Activated CD4-positive, alpha-beta T cell treated with anti-CD3 and anti-CD28 coated beads, Interleukin-2, amount 10 ng/mL, durations not matched to agents 24 days and 14 days (primary cell): Measurements from ENCODE around the gene CDKAL1. TPM values are rescaled to one million over a fixed set of nuclear protein-coding genes. Genes with fewer than 3 reads are reported as not detected.
"Not testable (repeated sequence)": the region's sequence is repeated elsewhere in the genome, so short reads cannot be mapped to it uniquely, and the experiment has no call there.

ENCODE experiments used
- DNase-seq: peaks from one replicate; pipeline ENCODE4 v3.0.0; 2022
- H3K27ac Mint-ChIP-seq: one replicate; pipeline ENCODE4 v1.8.0; 2022; ENCODE audit warnings: mild to moderate bottlenecking, mixed read lengths
- H3K27me3 Mint-ChIP-seq: one replicate; pipeline ENCODE4 v1.8.0; 2022; ENCODE audit warnings: mixed read lengths
- H3K36me3 Mint-ChIP-seq: one replicate; pipeline ENCODE4 v1.8.0; 2022; ENCODE audit warnings: low read depth, mild to moderate bottlenecking, mixed read lengths
- H3K4me1 Mint-ChIP-seq: one replicate; pipeline ENCODE4 v1.8.0; 2021; ENCODE audit warnings: mixed read lengths
- H3K4me3 Mint-ChIP-seq: one replicate; pipeline ENCODE4 v1.8.0; 2022; ENCODE audit warnings: mild to moderate bottlenecking, moderate library complexity, mixed read lengths
- H3K9me3 Mint-ChIP-seq: one replicate; pipeline ENCODE4 v1.8.0; 2021; ENCODE audit warnings: mixed read lengths
- intact Hi-C: fragments of 100-400 bp; cut with micrococcal nuclease; formaldehyde crosslinking; loops from one replicate; pipeline ENCODE4 v1.15.1; 2023
- total RNA-seq: library from RNA; stranded (reverse); gene quantifications from 2 replicates; pipeline ENCODE4 v1.2.3, GENCODE V29; 2022

The CDKAL1 gene
- total RNA-seq, 1 donor from 2014 or later: 29.1 TPM

GRCh38 chr6:20617537-20617936, 83.3 kb downstream of the CDKAL1 start:
- DNase-seq, intact Hi-C loops, H3K27me3 Mint-ChIP-seq, H3K27ac Mint-ChIP-seq, H3K9me3 Mint-ChIP-seq, H3K4me1 Mint-ChIP-seq, H3K4me3 Mint-ChIP-seq: not testable (repeated sequence)
- H3K36me3 Mint-ChIP-seq: peaks cover 10% of the 10 kb centered on the region

GRCh38 chr6:20620043-20620442, 85.8 kb downstream of the CDKAL1 start:
- no peak for DNase-seq
- Mint-ChIP-seq H3K27me3 (no peaks in the 10 kb centered on the region), H3K27ac (no peak overlapping the region), H3K9me3 (no peaks in the 10 kb centered on the region), H3K4me1 (peaks cover 10% of the 10 kb centered on the region), H3K36me3 (peaks cover 8% of the 10 kb centered on the region), H3K4me3 (no peak overlapping the region)
- intact Hi-C loops: no loop called here

DNA sequence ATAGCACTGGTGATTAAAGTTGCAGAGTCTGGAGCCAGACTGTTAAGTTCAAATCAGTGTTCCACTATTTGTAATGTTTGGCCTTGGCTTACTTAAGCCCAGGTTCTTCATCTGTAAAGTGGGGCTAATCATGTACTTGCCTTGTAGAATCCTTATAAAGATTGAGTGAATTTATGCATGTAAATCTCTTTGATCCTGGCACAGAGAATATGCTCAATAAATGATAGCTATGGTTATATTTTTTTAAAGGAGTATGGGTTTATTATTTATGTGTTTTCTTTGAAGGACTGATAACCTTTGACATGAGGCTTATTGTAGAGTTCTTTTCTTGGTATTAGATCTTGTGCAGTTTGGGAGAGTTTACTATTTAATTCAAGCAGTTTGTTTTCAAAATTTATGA, 89.5 kb downstream of the CDKAL1 start:
- H3K4me1 Mint-ChIP-seq: peaks cover 11% of the 10 kb centered on the region
- H3K9me3 Mint-ChIP-seq: no peaks in the 10 kb centered on the region
- peaks cover 1% of the 10 kb centered on the region for H3K36me3 Mint-ChIP-seq
- no peak overlapping the region for H3K27ac Mint-ChIP-seq
- intact Hi-C loops: no loop called here
- DNase-seq: no peak
- no peak overlapping the region for H3K4me3 Mint-ChIP-seq
- H3K27me3 Mint-ChIP-seq: no peaks in the 10 kb centered on the region

GRCh38 chr6:20626165-20626564, 91.9 kb downstream of the CDKAL1 start:
- H3K4me1 Mint-ChIP-seq: peaks cover 20% of the 10 kb centered on the region
- no peak for DNase-seq
- no peaks in the 10 kb centered on the region for H3K27me3 Mint-ChIP-seq
- H3K4me3 Mint-ChIP-seq: no peak overlapping the region
- H3K9me3 Mint-ChIP-seq: peaks cover under 1% of the 10 kb centered on the region
- intact Hi-C loops: no loop called here
- peaks cover 7% of the 10 kb centered on the region for H3K36me3 Mint-ChIP-seq
- no peak overlapping the region for H3K27ac Mint-ChIP-seq

DNA sequence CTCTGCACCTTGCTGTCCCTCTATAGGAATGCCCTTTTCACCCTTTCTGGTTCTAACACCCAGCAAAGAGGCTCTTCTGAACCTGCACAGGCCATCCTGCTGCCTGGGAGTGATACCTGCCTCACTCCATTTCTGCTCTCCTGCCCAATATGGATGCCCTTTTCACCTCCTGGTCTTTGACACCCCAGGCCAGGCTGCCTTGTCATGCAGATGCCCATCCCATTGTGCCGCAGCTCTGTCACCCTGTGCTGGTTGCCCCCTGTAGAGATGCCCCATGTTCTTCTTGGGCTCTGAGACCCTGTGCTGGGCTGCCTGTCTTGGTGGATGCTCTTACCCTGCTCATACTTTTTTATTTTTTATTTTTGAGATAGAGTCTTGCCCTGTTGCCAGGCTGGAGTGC, 95.3 kb downstream of the CDKAL1 start:
- DNase-seq: no peak
- Mint-ChIP-seq H3K27me3 (no peaks in the 10 kb centered on the region), H3K4me1 (peaks cover 24% of the 10 kb centered on the region), H3K27ac (no peak overlapping the region), H3K36me3 (peaks cover 10% of the 10 kb centered on the region), H3K4me3 (no peak overlapping the region), H3K9me3 (peaks cover 8% of the 10 kb centered on the region)
- intact Hi-C loops: no loop called here

DNA sequence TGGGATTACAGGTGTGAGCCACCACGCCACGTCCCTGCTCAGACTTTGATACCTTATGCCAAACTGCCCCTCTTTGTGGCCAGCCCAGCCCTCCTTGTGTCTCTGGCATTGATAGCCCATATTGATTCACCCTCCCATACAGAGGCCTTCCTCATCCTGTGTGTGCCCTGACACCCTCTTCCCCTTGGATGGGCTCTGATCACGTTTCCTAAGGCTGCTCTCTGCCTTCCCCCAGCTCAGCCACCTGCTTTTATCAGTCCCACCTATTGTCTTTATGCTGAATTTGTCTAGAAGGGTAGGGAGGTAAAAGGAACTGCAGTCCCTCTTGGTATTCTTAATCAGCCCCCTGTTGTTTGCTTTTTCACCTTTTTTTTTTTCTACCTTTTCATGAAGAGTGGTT, 95.9 kb downstream of the CDKAL1 start:
- DNase-seq: no peak
- intact Hi-C loops: no loop called here
- Mint-ChIP-seq H3K27ac (no peak overlapping the region), H3K36me3 (peaks cover 10% of the 10 kb centered on the region), H3K4me1 (peaks cover 21% of the 10 kb centered on the region), H3K9me3 (peaks cover 8% of the 10 kb centered on the region), H3K4me3 (no peak overlapping the region), H3K27me3 (no peaks in the 10 kb centered on the region)

- Mint-ChIP-seq H3K36me3 (peaks cover 10% of the 10 kb centered on the region), H3K9me3 (peaks cover 8% of the 10 kb centered on the region), H3K27ac (peak overlapping the region; percentile 25), H3K4me3 (no peak overlapping the region), H3K4me1 (peaks cover 20% of the 10 kb centered on the region), H3K27me3 (no peaks in the 10 kb centered on the region)
- intact Hi-C loops: no loop called here
- no peak for DNase-seq
Measured at GRCh38 chr6:20630617-20631548, 96.6 kb downstream of the CDKAL1 start.

DNA sequence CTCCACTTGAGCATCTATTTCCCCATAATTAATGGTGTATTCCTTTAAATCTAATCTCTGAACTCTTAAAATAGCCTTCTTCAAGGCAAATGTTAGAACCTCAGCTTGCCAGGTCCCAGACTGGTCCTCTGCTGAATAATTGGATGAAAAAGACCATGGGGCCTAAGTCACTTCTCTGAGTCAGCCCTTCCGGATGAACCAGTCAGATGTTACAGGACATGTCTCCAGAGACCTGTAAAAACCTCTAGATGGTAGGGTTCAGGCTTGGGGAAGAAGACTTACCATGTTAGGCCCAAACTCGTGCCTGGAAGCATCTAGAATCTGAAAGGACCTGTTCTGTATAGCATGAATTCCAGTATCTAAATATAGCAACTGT, 97.3 kb downstream of the CDKAL1 start:
- no peak overlapping the region for H3K4me3 Mint-ChIP-seq
- peaks cover 15% of the 10 kb centered on the region for H3K36me3 Mint-ChIP-seq
- intact Hi-C loops: no loop called here
- H3K27me3 Mint-ChIP-seq: no peaks in the 10 kb centered on the region
- peaks cover 12% of the 10 kb centered on the region for H3K9me3 Mint-ChIP-seq
- peak overlapping the region; percentile 25 for H3K27ac Mint-ChIP-seq
- no peak for DNase-seq
- H3K4me1 Mint-ChIP-seq: peaks cover 20% of the 10 kb centered on the region

GRCh38 chr6:20632696-20633095, 98.4 kb downstream of the CDKAL1 start:
- intact Hi-C loops: no loop called here
- Mint-ChIP-seq H3K4me1 (peaks cover 20% of the 10 kb centered on the region), H3K27me3 (no peaks in the 10 kb centered on the region), H3K36me3 (peaks cover 16% of the 10 kb centered on the region), H3K4me3 (no peak overlapping the region), H3K27ac (no peak overlapping the region), H3K9me3 (peaks cover 12% of the 10 kb centered on the region)
- DNase-seq: no peak

- H3K36me3 Mint-ChIP-seq: peaks cover 16% of the 10 kb centered on the region
- H3K27ac Mint-ChIP-seq: no peak overlapping the region
- H3K9me3 Mint-ChIP-seq: peaks cover 12% of the 10 kb centered on the region
- no peak for DNase-seq
- intact Hi-C loops: no loop called here
- peaks cover 20% of the 10 kb centered on the region for H3K4me1 Mint-ChIP-seq
- H3K27me3 Mint-ChIP-seq: no peaks in the 10 kb centered on the region
- H3K4me3 Mint-ChIP-seq: no peak overlapping the region
Measured at GRCh38 chr6:20633566-20634340, 99.5 kb downstream of the CDKAL1 start.

GRCh38 chr6:20639161-20639560, 104.9 kb downstream of the CDKAL1 start:
- Mint-ChIP-seq H3K4me3 (no peak overlapping the region), H3K36me3 (peaks cover 10% of the 10 kb centered on the region), H3K4me1 (no peaks in the 10 kb centered on the region), H3K27me3 (no peaks in the 10 kb centered on the region), H3K9me3 (peaks cover 4% of the 10 kb centered on the region), H3K27ac (no peak overlapping the region)
- intact Hi-C loops: no loop called here
- DNase-seq: no peak

DNA sequence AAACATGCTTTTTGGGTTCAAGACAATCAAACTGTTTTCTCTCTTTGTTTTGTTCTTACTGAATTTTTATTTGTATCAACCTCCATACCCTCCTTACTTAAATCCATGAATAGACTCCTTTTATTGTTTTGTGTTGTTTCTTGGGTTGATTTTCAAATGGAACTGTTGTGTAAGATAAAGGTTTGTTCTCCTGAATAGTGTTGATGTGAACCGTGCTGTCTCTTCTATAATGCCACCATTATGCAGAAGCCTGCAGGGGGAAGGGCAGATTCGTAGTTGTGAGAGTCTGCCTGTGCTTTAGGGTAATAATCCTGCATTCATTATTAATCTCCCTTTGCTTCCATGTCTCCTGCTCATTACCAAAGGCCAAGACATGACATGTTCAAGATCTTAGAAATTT, 105.9 kb downstream of the CDKAL1 start:
- intact Hi-C loops: no loop called here
- peaks cover 10% of the 10 kb centered on the region for H3K36me3 Mint-ChIP-seq
- H3K9me3 Mint-ChIP-seq: peaks cover 4% of the 10 kb centered on the region
- no peaks in the 10 kb centered on the region for H3K27me3 Mint-ChIP-seq
- no peak for DNase-seq
- H3K4me1 Mint-ChIP-seq: peaks cover 2% of the 10 kb centered on the region
- H3K27ac Mint-ChIP-seq: no peak overlapping the region
- no peak overlapping the region for H3K4me3 Mint-ChIP-seq

- Mint-ChIP-seq H3K27ac (no peak overlapping the region), H3K4me3 (no peak overlapping the region), H3K9me3 (no peaks in the 10 kb centered on the region), H3K4me1 (peaks cover 4% of the 10 kb centered on the region), H3K27me3 (no peaks in the 10 kb centered on the region), H3K36me3 (peaks cover 3% of the 10 kb centered on the region)
- intact Hi-C loops: no loop called here
- no peak for DNase-seq
Measured at GRCh38 chr6:20642441-20642840, 108.2 kb downstream of the CDKAL1 start.

DNA sequence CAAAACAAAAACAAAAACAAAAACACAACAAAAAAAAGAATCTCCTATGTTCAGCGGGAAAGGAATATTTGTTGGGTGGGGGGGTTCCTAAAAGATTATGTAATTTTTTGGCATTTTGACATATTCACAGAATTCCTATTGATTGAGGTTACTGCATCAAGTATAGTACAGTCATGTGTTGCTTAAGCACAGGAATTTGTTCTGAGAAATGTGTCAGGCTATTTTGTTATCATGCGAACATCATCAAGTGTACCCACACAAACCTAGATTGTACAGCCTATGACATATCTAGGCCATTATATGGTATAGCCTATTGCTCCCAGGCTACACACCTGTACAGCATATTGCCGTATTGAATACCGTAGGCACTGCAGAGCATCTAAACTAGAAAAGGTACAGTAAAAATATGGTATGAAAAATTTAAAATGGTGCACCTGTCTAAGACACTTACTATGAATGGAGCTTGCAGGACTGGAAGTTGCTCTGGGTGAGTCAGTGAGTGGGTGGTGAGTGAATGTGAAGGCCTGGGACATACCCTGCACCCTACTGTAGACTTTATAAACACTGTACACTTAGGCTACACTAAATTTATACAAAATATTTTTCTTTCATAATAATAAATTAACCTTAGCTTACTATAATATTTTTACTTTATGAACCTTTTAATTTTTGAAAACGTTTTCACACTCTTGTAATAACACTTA, 110.6 kb downstream of the CDKAL1 start:
- peaks cover 8% of the 10 kb centered on the region for H3K36me3 Mint-ChIP-seq
- no peak overlapping the region for H3K4me3 Mint-ChIP-seq
- no peaks in the 10 kb centered on the region for H3K27me3 Mint-ChIP-seq
- intact Hi-C loops: no loop called here
- peaks cover 3% of the 10 kb centered on the region for H3K9me3 Mint-ChIP-seq
- peaks cover 6% of the 10 kb centered on the region for H3K4me1 Mint-ChIP-seq
- no peak overlapping the region for H3K27ac Mint-ChIP-seq
- no peak for DNase-seq
